ENCODE measurements around the gene TOX2.

The TOX2 gene

GRCh38 chr20:44005661-44006060 is 91.0 kb downstream of the TOX2 start:
- DNase-seq = no peak

GRCh38 chr20:44006126-44006525 is 91.5 kb downstream of the TOX2 start:
- no peak for DNase-seq

- no peak for DNase-seq
These were observed 91.9 kb downstream of the TOX2 start for GRCh38 chr20:44006578-44006977.

GRCh38 chr20:44008806-44009678 is 94.4 kb downstream of the TOX2 start:
- DNase-seq = no peak

- no peak for DNase-seq
These were observed 95.0 kb downstream of the TOX2 start for GRCh38 chr20:44009679-44009992.

- no peak for DNase-seq
These were observed 95.6 kb downstream of the TOX2 start for GRCh38 chr20:44010162-44010704.

- DNase-seq = peak in 1 of 2 experiments; percentile 31
These were observed 96.7 kb downstream of the TOX2 start for GRCh38 chr20:44011251-44011940.

- no peak for DNase-seq
These were observed 98.0 kb downstream of the TOX2 start for GRCh38 chr20:44012466-44013226.

GRCh38 chr20:44014807-44015732 is 100.4 kb downstream of the TOX2 start:
- DNase-seq = no peak

- DNase-seq = no peak
These were observed 101.1 kb downstream of the TOX2 start for GRCh38 chr20:44015733-44016103.

GRCh38 chr20:44016525-44016924 is 101.9 kb downstream of the TOX2 start:
- no peak for DNase-seq

GRCh38 chr20:44017211-44017610 is 102.6 kb downstream of the TOX2 start:
- no peak for DNase-seq

GRCh38 chr20:44017905-44018258 is 103.2 kb downstream of the TOX2 start:
- DNase-seq = no peak

GRCh38 chr20:44018259-44018941 is 103.7 kb downstream of the TOX2 start:
- peak; percentile 98 for DNase-seq

- DNase-seq = no peak
These were observed 104.4 kb downstream of the TOX2 start for GRCh38 chr20:44018942-44019637.

GRCh38 chr20:44019638-44020335 is 105.1 kb downstream of the TOX2 start:
- no peak for DNase-seq

GRCh38 chr20:44020406-44021148 is 105.9 kb downstream of the TOX2 start:
- DNase-seq = no peak

GRCh38 chr20:44021186-44021585 is 106.5 kb downstream of the TOX2 start:
- DNase-seq = no peak

- DNase-seq = no peak
These were observed 107.2 kb downstream of the TOX2 start for GRCh38 chr20:44021900-44022299.

- no peak for DNase-seq
These were observed 107.8 kb downstream of the TOX2 start for GRCh38 chr20:44022464-44022863.

All from NCI-H524 (cell line).